HG03575 (cell line): ENCODE measurements around the gene SH2B2.

Experiments used
- ATAC-seq: cut with Tn5 transposase; IDR thresholded peaks from one replicate; pipeline ENCODE4 v1.9.1; 2021; ENCODE audit not compliant: unreplicated experiment, insufficient number of reproducible peaks, low FRiP score; ENCODE audit errors: extremely low read depth

SH2B2 gene

GRCh38 chr7:102262546-102262945, 24.1 kb upstream of the SH2B2 start:
- no peak for ATAC-seq

- ATAC-seq, result no peak
Observed at GRCh38 chr7:102264367-102264891, 22.2 kb upstream of the SH2B2 start.

DNA sequence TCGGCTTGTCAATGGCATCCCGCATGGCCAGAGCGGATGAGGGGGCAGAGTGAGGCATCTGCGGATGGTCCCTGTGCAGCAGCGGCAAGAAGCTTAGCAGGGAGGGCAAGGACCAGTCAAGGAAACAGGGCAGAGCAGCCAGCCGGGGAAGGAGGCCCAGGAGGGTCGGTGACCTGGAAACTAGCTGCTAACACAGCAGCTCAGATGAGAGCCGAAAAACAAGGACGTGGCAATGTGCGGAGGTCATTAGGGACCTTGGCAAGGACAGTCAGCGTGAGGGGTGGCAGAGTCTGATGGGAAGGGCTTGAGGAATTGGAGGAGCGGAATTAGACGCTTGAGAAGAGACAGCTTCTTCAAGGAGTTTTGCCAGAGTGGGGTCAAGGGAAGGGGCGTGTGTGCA, 20.1 kb upstream of the SH2B2 start:
- ATAC-seq, result no peak

GRCh38 chr7:102268635-102269034, 18.0 kb upstream of the SH2B2 start:
- ATAC-seq, result no peak

DNA sequence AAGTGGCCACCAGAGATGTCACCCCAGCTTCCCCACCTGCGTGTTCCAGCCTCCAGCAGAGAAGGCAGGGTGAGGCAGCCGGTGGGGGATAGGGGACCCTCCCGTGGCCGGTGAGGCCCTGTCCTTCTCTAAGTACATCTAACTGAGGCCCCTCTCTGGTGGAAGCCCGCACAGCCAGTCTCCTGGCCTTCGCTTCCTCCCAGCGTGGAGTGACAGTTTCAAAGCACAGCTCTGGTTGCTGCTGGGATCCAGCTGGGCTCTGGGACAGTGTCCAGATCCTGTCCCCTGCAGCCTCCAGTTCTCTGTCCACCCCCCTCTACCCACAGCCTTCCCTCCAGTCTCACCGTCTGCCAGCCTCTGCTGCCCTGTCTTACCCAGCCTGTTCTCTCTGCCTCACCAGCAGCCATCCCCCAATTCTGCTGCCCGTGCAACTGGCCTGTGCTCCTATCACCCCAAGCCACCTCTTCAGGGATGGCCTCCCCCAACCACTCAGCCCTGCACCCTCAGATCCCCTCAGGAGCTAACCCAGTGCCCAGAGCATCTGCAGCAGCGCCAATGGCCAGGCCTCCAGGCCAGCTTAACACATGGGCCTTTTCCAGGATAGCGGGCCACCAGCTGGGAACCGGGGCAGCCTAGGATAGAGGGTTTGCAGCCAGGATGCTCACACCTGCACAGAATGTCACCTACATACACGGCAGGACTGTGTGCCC, 16.3 kb upstream of the SH2B2 start:
- ATAC-seq, result no peak

DNA sequence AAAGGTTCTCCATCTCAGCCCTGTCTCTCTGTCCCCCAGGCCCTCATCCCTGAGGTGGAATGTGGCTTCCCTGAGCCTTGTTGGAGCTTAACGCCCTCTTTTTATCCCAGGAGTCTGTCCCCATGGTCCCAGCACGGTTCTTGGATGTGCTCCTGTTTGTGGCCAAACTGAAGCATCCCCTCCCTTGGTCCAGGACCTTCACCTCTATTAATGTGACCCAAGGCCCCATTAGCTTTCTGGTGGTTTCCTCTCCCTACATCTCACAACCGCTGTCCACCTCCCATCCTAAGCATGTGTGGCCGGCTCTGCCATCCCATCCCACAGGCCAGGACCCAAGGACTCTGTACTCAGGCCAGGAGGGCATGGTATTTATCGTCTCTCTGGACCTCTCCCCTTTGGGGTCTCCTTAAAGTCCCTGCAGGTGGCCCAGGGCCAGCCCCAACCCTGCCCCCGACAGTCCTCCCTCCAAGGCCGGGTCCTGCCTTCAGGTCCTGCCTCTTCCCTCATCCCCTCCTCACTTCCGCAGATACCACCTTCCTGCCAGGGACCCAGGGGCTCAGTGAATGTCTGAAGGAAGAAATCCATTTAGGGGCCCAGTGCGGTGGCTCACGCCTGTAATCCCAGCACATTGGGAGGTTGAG, 15.4 kb upstream of the SH2B2 start:
- no peak for ATAC-seq

- ATAC-seq, result no peak
Observed at GRCh38 chr7:102272075-102272916, 14.4 kb upstream of the SH2B2 start.

DNA sequence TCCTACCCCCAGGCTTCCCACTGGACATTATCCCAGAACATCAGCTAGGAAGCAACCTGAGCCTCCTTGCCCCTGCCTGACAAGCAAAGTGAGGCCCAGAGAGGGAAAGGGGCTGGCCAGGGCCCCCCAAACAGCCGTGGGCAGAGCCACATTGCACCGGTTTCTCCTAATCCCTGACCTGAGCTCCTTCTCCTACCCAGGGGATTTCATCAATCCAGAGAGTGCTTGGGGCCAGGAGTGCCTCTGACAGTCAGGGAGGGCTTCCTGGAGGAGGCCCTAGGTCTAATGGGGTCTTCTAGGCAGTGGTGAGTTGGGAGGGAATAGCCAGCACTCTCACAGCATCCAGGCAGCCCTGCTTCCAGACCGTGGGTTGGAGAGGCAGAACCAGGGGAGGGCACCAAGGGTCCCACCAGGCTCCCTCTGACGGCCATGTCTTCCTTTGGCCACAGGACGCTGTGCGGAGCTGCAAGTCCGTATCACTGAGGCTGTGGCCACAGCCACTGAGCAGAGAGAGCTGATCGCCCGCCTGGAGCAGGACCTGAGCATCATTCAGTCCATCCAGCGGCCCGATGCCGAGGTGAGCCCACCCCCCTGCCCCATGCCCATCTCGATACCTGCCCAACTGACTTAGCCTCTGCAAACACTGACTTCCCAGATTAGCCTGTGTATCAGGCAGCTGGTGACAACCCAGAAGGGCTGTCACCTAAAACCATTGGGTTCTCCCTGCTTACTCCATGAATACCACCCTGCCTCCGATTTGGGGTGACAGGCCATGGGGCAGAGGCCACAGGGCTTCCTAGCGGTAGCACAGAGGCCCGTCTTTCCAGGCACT, 13.5 kb upstream of the SH2B2 start:
- no peak for ATAC-seq

- ATAC-seq, result no peak
Observed at GRCh38 chr7:102273749-102274712, 12.6 kb upstream of the SH2B2 start.

- no peak for ATAC-seq
Observed at GRCh38 chr7:102275123-102275703, 11.5 kb upstream of the SH2B2 start.

DNA sequence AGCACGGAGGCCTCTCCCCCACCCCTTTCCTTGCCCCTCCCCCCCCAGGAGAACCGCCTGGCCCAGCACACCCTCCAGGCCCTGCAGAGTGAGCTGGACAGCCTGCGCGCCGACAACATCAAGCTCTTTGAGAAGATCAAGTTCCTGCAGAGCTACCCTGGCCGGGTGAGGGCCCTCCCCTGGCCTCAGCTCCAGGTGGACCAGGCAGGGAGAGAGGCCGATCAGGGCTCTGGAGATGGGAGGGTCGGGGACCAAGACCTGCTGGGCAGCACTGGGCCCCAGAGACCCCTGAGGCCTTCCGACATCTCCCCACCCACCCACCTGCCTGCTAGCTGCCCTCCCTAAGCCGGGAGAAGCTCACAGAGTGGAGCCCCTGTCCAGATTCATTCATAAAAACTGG, 8.8 kb upstream of the SH2B2 start:
- ATAC-seq, result no peak

- no peak for ATAC-seq
Observed at GRCh38 chr7:102279537-102280400, 6.9 kb upstream of the SH2B2 start.

GRCh38 chr7:102280521-102280920, 6.1 kb upstream of the SH2B2 start:
- no peak for ATAC-seq

GRCh38 chr7:102281785-102282184, 4.9 kb upstream of the SH2B2 start:
- ATAC-seq, result no peak

GRCh38 chr7:102282465-102283362, 4.0 kb upstream of the SH2B2 start:
- ATAC-seq, result no peak
